Osteocyte (in vitro differentiated cells): Measurements from ENCODE around the gene CELA3A. TPM values are rescaled to one million over a fixed set of nuclear protein-coding genes. Genes with fewer than 3 reads are reported as not detected.

ENCODE experiments used
- DNase-seq: peaks from one replicate; pipeline ENCODE4 v3.0.0; 2021; ENCODE audit warnings: mixed read lengths; ENCODE audit not compliant: unreplicated experiment; ENCODE audit errors: extremely low spot score
- H3K27ac Mint-ChIP-seq: one replicate; pipeline ENCODE4 v1.8.0; 2021; ENCODE audit warnings: mild to moderate bottlenecking, mixed read lengths; ENCODE audit not compliant: unreplicated experiment
- H3K27me3 Mint-ChIP-seq: one replicate; pipeline ENCODE4 v1.8.0; 2021; ENCODE audit warnings: mixed read lengths; ENCODE audit not compliant: unreplicated experiment
- H3K36me3 Mint-ChIP-seq: one replicate; pipeline ENCODE4 v1.8.0; 2021; ENCODE audit warnings: mixed read lengths; ENCODE audit not compliant: unreplicated experiment
- H3K4me1 Mint-ChIP-seq: one replicate; pipeline ENCODE4 v1.8.0; 2021; ENCODE audit warnings: mixed read lengths; ENCODE audit not compliant: unreplicated experiment
- H3K4me3 Mint-ChIP-seq: one replicate; pipeline ENCODE4 v1.8.0; 2021; ENCODE audit warnings: mild to moderate bottlenecking, moderate library complexity, mixed read lengths; ENCODE audit not compliant: unreplicated experiment
- H3K9me3 Mint-ChIP-seq: one replicate; pipeline ENCODE4 v1.8.0; 2021; ENCODE audit warnings: mixed read lengths; ENCODE audit not compliant: unreplicated experiment
- total RNA-seq: library from RNA; stranded (reverse); gene quantifications from 2 replicates; pipeline ENCODE4 v1.2.1, GENCODE V29; 2021
- TF ChIP-seq, protein P1 (sequence below): fragments of 200-600 bp; sonication (generic); IDR thresholded peaks from 2 replicates; pipeline ENCODE4 v1.5.0; 2021; ENCODE audit warnings: antibody characterized with exemption, mild to moderate bottlenecking, moderate library complexity

CELA3A gene
- total RNA-seq, 1 donor from 2014 or later: not detected

DNA sequence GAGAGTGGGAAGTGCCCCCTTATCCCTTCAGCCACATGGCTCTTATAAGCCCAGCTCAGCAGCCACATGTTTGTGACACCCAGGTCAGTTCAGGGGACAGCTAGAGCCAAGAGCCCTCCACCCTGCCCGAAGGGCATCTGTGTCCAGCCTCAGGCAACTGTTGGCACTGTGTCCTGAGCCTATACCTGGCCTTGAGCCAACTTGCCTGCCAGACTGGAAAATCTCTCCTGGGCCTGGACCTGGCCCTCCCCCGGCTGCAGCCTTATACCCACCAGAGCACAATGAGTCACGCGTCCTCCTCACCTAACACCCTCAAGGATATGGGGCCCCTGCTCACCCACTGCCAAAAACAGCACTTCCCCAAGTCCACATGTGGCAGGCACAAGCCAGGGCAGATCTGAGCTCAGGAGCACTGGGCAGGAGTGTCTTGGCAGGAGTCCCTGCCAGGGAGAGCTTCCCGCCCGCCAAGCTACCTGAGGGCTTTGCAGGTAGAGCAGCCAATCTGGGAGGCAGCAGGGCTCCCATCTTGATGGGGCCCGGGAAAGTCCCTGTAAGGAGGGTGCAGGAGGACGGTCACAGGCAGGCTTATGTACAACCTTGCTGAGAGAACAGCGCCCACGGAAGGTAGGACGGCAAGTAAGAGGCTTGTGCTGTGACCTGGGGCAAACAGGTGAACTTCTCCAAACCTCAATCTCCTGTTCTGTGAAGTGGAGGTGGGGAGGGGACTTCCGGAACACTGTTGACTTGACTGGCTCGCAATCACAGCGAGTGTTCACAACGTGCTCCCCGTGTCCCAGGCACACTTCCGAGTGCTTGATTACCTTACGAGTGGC, 44.5 kb upstream of the CELA3A start:
- H3K4me3 Mint-ChIP-seq: no peak overlapping the region
- H3K9me3 Mint-ChIP-seq: no peaks in the 10 kb centered on the region
- H3K36me3 Mint-ChIP-seq: no peaks in the 10 kb centered on the region
- H3K27me3 Mint-ChIP-seq: no peaks in the 10 kb centered on the region
- H3K4me1 Mint-ChIP-seq: peaks cover 8% of the 10 kb centered on the region
- no peak for DNase-seq
- TF ChIP-seq, protein P1, sequence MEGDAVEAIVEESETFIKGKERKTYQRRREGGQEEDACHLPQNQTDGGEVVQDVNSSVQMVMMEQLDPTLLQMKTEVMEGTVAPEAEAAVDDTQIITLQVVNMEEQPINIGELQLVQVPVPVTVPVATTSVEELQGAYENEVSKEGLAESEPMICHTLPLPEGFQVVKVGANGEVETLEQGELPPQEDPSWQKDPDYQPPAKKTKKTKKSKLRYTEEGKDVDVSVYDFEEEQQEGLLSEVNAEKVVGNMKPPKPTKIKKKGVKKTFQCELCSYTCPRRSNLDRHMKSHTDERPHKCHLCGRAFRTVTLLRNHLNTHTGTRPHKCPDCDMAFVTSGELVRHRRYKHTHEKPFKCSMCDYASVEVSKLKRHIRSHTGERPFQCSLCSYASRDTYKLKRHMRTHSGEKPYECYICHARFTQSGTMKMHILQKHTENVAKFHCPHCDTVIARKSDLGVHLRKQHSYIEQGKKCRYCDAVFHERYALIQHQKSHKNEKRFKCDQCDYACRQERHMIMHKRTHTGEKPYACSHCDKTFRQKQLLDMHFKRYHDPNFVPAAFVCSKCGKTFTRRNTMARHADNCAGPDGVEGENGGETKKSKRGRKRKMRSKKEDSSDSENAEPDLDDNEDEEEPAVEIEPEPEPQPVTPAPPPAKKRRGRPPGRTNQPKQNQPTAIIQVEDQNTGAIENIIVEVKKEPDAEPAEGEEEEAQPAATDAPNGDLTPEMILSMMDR: no peak
- H3K27ac Mint-ChIP-seq: no peak overlapping the region

GRCh38 chr1:21961337-21961736, 40.1 kb upstream of the CELA3A start:
- H3K36me3 Mint-ChIP-seq: no peaks in the 10 kb centered on the region
- no peak overlapping the region for H3K4me3 Mint-ChIP-seq
- H3K27ac Mint-ChIP-seq: no peak overlapping the region
- H3K9me3 Mint-ChIP-seq: no peaks in the 10 kb centered on the region
- no peak for DNase-seq
- peaks cover 10% of the 10 kb centered on the region for H3K4me1 Mint-ChIP-seq
- no peaks in the 10 kb centered on the region for H3K27me3 Mint-ChIP-seq
- TF ChIP-seq, protein P1: no peak

GRCh38 chr1:21961799-21962198, 39.7 kb upstream of the CELA3A start:
- no peak for DNase-seq
- Mint-ChIP-seq H3K27ac (no peak overlapping the region), H3K27me3 (no peaks in the 10 kb centered on the region), H3K36me3 (no peaks in the 10 kb centered on the region), H3K4me1 (peaks cover 8% of the 10 kb centered on the region), H3K9me3 (no peaks in the 10 kb centered on the region), H3K4me3 (no peak overlapping the region)
- TF ChIP-seq, protein P1: no peak

- TF ChIP-seq, protein P1: peak; percentile 93
- peak; percentile 92 for DNase-seq
- H3K4me3 Mint-ChIP-seq: no peak overlapping the region
- H3K9me3 Mint-ChIP-seq: no peaks in the 10 kb centered on the region
- no peaks in the 10 kb centered on the region for H3K27me3 Mint-ChIP-seq
- H3K4me1 Mint-ChIP-seq: peaks cover 5% of the 10 kb centered on the region
- no peaks in the 10 kb centered on the region for H3K36me3 Mint-ChIP-seq
- no peak overlapping the region for H3K27ac Mint-ChIP-seq
Observed at GRCh38 chr1:21963477-21964217, 37.8 kb upstream of the CELA3A start.
